Activated gamma-delta T cell treated with anti-CD3 and anti-CD28 coated beads, Interleukin-2, amount 50 U/mL, for 16 hours (primary cell): Measurements from ENCODE around the gene VDAC2.
"Not testable (repeated sequence)": the region's sequence is repeated elsewhere in the genome, so short reads cannot be mapped to it uniquely, and the experiment has no call there.

Source experiments
- DNase-seq: peaks from one replicate; pipeline ENCODE4 v3.0.0-alpha.2; 2020; ENCODE audit warnings: low read depth

Gene VDAC2, protein sequence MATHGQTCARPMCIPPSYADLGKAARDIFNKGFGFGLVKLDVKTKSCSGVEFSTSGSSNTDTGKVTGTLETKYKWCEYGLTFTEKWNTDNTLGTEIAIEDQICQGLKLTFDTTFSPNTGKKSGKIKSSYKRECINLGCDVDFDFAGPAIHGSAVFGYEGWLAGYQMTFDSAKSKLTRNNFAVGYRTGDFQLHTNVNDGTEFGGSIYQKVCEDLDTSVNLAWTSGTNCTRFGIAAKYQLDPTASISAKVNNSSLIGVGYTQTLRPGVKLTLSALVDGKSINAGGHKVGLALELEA

DNA sequence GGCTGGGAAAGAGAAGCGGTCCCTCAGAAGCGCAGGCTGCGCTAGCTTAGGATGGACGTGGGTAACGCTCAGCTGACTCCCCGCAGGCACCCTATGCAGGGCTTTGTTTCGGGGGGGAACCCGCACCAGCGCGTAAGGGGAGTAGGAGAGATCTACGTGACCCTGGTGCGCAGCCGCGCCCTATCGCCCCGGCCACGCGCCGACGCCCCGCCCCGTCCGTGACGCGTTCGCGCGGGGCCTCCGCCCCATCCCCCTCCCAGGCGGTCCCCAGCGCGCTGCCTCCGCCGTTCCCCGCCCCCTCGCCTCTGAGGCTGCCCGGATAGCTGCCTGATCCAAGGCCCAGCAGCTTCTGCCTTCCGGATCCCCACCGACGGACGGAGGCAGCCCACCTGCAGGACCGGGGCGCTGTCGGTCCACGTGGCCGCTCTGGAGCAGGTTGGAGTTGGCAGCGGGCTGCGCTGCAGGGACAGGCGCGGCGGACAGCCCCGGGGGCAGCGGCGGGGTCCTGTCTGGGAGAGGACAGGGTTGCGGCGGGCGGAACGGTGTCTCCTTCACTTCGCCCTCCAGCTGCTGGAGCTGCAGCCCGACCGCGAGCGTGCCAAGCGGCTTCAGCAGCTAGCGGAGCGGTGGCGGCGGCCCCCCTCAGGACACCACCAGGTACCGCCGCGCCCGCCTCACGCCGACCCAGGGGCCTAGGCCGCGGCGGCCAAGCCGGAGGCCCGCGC lies at the start of gene VDAC2:
TSS of gene VDAC2 (plus strand) at position 515 of the 725 bp plus-strand sequence. CDS start 363 bp downstream, outside the sequence.
- peak; percentile 93 for DNase-seq

DNA sequence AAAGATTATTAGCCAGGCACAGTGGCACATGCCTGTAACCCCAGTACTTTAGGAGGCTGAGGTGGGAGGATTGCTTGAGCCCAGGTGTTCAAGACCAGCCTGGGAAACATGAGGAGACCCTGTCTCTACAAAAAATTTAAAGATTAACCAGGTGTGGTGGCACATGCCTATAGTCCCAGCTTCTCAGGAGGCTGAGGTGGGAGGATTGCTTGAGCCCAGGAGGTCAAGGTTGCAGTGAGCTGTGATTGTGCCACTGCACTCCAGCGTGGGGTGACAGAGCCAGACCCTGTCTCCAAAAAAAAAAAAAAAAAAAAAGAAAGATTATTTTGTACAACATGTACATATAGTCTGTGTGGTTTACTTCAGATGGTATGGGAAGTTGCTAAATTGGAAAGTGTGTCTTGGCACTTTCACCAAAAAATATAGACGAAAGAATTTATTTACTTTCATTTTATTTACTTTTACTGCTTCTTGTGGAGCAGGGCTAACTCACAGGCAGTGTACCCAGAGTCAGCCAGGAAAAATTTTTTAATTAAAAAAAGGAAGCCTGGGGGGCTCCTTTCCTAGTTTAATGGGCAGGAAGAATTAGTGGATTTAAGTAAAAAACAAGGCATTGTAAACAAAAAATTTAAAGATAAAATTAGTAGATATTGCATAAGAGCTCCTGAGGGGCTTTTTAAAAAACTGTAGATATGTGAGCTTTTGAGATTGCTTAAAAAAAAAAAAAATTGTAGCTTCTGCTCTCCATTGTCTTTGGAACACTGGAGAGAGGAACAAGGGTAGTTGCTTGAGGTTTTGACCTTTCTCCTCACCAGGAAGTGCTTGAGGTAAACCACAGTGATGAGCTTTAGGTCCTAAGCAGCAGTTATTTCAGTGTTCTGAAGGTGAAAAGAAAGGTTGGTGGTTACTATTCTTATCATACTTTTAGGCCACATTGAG lies 44.6 kb upstream of the VDAC2 start:
- DNase-seq = no peak

DNA sequence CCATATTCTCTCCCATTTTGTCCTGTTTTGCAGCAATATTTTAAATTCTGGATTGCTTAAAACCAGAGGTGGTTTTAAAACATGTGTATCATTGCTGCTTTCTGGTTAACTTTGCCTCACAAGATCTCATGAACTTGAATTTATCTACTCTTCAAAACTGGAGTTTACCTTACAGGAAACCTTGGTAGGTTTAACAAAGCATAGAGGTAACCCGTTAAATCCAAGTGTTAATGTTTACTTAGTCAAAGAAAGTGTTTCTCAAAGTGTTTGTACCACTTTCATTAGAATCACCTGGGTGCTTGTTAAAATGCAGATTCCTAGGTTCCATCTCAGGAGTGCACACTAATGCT lies 44.0 kb upstream of the VDAC2 start:
- no peak for DNase-seq

DNA sequence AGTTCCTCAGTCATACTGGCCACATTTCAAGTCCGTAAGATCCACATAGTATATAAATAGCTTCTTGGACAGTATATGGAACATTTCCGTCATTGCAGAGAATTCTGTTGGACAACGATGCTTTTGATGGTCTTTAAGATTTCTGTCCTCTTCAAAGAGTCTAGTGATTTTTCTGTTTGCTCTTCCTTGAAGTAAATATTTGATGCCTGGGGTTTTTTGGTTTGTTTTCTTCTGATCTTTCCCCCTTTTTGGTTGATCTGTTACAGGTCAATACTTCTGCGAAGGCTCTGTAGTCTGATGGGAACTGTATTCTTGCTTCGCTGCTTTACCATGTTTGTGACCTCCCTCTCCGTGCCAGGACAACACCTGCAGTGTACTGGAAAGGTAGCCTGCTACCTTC lies 42.3 kb upstream of the VDAC2 start:
- DNase-seq = no peak

DNA sequence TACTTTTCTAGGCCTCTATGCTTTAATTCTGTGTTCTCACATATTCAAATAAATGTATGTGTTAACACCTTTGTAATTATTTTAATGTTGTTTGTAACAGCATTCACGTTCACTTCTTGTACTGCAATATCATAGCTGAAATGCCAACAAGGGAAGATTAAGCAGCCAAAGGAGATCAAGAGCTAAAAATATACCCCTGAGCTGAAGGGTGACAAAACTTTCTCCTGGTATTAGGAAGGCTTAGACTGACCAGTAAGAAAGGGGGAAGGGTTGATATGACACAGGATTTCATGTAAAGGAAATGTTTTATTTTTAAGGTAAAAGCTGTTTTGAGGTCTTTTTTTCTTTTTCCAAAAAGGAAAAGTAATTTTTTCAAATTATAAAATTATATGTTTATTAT lies 40.4 kb upstream of the VDAC2 start:
- DNase-seq = no peak

DNA sequence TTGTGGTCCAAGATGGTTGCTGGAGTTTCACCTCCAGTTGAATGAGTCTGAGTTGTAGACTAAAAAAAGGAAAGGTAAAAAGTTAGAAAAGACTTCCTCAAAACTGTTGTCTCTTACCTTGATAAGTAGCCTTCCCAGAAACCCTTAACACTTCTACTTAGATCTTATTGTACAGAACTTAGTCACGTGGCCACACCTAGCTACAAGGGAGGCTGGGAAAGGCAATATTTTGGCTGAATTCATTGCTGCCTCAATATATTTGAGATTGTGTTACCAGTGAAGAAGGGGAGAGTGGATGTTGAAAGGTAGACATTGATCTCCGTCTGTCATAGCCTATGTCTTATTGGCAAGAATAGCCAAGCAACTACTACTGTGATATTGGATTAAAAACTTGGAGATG lies 35.5 kb upstream of the VDAC2 start:
- no peak for DNase-seq

DNA sequence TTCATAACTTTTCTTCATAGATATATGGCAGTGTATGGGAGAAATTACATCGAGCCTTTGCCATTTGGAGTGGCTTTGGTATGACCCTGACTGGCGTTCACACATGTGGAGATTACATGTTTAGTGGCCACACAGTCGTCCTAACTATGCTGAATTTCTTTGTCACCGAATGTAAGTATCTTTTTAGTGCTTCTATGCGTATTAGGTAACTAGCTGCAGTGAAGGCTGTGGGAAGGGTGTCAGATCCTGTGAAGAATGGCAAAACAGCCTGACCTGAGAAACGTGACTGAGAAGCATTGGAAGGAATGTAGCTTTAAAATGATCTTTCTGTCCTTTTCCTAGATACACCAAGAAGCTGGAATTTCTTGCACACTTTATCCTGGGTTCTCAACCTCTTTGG lies 34.5 kb upstream of the VDAC2 start:
- no peak for DNase-seq

DNA sequence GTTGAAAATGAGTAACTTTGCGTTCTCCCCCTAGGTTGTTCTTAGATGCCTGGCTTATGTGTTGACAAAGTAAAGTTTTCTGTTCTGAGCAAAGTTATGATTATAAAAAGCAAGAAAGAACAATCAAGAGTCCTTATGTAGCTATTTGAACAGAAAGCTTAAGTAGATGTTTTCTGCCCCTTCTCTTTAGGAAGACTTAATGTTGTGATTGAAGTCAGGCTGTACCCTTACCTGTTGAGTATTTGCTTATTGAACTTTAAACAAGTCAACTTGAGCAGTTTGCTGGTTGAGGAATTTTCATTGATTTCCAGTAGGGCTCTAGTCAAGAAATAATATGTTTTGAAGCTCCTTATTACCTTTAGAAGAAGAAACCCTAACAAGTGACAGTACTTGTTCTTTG lies 33.9 kb upstream of the VDAC2 start:
- DNase-seq = no peak

DNA sequence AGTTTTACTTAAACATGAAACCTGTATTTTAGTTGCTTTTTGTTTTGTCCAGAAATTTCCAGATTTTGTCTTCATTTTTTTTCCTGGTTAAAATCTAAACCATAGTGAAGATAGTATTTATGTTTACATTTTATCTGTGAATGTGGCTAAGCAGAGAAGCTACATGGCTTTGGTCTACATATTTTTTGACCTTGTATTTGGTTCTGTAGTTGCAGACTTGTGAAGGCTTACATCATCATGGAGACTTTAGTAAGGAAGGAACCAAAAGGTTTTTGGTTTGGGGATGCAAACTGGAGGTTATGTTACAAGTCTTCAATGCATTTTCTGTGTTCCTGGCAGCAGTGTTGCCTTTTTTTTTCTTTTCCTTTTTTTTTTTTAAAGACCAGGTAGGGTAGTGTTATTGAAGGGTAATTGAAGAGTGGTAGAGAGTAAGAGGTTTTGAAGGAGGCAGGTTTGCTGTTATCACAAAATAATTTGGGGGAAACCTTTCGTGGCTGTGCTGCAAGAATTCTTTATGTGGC lies 30.9 kb upstream of the VDAC2 start:
- DNase-seq = no peak

DNA sequence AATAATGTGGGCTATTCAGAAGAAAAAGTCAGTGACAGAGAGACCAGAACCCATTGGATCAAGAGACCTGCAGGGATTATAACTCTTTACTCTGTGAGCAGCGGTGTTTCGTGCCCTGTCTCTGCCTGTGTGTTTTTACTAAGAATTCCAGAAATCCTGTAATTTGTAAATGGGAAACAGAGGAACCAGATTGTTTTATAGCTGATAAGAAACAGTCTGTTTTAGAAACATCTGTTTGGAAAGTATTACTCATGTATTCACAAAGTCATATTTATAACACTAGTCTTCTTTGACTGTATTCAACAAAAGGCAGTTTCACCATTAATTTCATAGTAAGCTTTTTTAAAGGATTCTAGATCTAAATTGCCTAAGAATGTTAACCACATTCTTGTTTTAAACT lies 30.0 kb upstream of the VDAC2 start:
- no peak for DNase-seq

DNA sequence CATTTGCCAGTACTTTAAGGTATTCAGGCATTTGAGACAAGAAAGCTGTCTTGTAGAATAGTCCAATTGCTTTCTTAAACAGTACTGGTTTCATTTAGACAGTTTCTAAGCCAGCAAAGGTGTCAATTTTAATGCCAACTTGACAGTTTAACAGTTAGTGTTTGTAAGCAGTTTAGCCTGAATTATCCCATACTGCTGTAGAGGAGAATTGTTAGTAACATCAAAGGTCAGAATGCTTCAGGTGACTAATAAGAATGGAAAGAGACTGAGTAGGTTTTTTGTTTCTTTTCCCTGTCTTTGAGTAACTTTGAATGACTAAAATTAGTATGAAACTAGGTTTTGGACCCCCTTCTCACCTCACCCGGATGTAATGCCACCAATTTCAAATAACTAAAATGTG lies 29.5 kb upstream of the VDAC2 start:
- no peak for DNase-seq

DNA sequence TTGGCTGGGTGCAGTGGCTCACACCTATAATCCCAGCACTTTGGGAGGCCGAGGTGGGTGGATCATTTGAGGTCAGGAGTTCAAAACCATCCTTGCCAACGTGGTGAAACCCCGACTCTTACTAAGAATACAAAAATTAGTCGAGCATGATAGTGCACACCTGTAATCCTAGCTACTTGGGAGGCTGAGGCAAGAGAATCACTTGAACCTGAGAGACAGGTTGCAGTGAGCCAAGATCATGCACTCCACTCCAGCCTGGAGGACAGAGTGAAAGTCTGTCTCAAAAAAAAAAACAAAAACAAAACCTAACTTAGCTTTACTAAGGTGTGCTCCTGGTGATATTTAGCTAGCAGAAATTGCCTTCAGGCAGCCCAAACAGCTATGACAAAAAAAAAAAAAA lies 24.3 kb upstream of the VDAC2 start:
- no peak for DNase-seq

DNA sequence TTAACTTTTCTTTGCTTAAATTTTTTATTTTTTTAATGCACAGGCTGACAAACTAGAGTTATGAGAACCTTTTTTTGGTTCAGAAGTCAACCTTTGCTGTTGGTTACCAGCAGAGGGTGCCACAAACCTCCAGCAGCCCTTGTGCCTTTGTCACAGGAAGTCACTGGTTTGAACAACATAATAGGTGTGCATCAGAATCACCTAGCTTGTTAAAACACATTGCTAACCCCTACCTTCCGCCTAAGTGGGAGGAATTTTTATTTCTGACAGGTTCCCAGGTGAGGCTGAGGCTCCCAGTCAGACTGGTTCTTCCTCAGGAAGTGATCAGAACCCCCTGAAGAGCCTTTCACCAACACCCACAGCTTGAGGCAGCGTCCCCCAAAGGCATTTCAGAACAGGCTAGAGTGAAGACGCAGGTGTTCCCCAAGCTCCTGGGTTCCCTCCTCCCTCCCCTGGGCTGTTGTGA lies 22.6 kb upstream of the VDAC2 start:
- DNase-seq = peak; percentile 57

DNA sequence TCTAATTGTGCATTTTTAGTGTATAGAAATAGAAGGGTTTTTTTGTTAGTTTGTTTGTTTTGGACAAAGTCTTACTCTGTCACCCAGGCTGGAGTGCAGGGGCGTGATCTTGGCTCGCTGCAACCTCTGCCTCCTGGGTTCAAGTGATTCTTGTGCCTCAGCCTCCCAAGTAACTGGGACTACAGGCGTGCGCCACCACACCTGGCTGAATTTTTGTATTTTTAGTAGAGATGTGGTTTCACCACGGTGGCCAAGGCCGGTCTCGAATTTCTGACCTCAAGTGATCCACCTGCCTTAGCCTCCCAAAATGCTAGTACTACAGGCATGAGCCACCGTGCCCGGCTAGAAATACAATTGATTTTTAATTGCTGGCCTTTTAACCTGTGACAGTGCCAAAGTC lies 22.1 kb upstream of the VDAC2 start:
- not testable (repeated sequence) for DNase-seq

DNA sequence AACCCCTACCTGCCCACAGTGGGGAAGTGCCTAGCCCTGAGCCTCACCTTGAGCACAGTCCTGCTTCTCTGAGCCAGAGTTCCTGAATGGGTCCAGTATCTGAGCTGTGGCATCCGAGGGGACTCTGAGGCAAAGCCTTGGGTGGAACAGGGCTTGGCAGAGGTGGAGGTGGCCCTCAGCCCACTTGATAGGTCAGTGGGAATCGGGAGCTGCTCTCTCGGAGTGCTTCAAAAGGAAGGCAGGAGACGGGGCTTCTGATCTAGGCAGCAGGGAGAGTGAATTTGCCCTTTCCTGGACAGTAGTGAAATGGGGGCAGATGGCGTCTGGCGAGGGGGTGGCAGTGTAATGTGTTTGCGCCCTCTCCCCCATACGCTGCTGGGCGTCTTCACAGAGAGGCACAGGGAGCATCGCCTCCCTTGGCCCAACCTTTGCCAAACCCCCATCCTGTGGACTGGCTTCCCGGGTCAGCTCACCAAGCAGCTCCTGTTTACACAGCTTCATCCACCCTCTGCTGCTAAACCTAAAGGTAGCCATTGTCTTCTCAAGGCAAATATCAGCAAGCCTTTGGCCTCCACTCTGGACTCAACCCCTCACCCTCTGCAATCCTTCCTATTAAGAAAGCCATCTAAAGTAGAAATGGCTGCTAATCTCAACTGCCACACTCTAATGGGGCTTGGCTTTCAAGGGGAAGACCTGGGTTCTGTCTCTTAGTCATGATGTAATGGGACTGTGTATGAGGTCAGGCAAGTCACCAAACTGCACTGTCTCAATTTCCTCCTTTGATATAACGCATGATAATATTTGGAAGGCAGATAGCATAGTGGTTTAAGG lies 21.1 kb upstream of the VDAC2 start:
- DNase-seq = no peak

DNA sequence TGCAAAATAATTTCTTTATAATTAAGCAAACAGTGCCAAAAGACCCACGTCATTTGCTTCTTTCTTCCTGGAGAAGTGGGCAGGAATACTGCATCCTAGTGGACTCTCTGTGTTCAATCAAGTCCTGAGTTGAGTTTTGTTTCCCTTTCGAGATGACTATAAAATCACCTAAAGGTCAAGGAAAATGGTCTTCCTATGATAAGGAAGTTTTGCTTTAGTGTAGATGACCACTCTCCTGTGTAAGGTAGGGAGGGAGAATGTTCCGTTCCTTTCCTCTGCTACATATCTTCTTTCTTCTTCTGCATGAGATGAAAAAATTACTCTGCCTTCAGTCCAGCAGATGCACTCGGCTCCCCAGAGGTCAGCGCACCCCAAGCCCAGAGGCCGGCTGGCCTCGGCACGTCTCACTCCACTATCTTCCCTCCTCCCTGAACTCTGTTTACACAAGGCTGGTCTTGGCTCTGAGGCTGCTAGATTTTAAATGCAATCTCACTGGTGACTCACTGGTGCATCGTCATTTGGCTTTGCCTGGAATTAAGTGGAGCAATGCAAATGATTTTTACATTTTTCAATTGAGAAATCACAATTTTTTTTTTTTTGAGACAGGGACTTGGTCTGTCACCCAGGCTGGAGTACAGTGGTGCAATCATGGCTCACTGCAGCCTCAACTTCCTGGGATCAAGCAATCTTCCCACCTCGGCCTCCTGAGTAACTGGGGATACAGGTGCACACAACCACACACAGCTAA lies 18.6 kb upstream of the VDAC2 start:
- DNase-seq = no peak

DNA sequence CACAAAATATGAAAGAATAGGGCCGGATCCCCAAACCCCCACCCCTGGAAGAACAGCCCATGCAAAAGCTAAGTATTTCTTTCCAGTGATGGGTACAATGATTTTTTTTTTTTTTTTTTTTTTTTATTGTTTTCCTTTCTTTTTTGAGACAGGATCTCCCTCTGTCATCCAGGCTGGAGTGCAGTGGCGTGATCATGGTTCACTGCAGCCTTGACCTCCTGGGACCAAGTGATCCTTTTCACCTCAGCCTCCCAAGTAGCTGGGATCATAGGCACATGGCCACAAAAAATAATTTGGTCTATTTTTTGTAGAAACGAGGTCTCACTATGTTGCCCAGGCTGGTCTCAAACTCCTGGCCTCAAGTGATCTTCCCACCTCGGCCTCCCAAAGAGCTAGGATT lies 16.0 kb upstream of the VDAC2 start:
- not testable (repeated sequence) for DNase-seq

DNA sequence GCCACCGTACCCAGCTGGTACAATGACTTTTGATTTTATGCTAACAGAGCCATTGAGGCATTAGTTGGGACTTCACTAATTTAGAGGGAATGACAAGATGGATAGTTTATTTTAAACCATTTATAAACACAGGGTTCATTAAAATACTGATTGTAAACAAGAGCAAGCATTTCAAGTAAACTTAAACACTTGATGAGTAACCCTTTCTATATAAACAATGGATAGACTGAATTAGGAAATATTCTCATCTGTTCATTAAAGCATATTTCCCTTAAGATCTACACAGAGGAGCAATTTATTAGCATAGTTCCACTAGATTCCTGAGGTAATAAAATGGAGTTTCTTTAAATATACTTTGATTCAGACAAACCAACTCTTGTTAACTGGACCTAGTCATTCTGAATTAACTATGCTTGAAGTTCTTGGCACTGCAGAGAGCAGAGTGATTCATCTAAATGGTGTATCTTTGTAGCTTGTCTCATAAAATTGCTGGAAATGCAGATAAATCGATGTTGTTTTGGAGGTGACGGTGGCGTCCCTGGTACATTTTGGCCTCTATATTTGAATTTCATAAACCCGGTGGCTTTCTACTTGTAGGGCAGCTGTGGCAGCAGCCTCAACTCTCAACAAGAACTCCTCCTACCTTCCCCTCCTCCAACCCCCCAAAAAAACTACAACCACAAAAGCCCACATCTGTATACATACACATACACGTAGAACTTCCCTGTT lies 15.4 kb upstream of the VDAC2 start:
- no peak for DNase-seq

DNA sequence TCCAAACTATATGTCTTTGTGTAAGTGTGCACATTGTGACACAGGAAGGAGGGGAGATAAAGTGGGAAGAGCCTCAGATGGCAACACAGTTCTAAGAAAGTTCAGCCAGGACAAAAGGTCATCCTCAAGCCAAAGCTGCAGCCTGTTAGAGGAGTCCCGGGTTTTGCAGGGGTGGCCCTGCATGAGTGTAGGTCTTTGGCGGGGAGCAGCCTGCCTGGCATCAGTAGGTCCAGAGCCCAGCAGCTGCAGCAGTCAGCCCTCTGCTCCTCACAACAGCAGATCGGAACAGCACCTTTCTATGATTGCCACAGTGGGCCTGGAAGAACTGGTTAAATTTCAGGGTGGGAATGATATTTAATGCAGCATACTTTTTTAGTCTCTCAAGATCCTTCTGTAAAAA lies 13.5 kb upstream of the VDAC2 start:
- DNase-seq = no peak

DNA sequence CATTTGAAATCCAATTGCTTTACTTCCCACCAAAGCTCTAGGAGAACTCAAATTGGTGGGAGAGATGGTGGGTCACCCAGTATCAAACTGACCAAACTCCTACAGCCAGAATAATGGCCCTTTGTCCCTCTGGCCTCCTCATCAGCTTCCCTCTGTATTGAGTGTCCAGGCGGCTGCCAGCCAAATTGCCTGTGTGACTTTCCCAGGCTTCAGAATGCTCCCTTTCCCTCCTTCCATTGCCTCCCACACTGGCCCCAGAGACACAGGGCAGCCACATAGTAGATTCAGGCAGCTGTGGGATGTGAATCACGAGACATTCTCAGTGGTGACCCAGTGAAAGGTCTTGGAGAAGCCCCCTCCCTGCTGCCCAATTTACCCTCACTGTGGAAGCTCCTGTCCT lies 12.7 kb upstream of the VDAC2 start:
- DNase-seq = no peak
